Right lobe of liver (tissue), 6 donors: ENCODE results near the gene MAPK8IP3. TPM values are rescaled to one million over a fixed set of nuclear protein-coding genes. Genes with fewer than 3 reads are reported as not detected.

Source experiments
- ATAC-seq, 4 donors: fragments of 200-7000 bp; cut with Tn5 transposase; one replicate each; pipeline ENCODE4 v1.9.1; 2020; ENCODE audit warnings: mild to moderate bottlenecking in 4 of 4, moderate library complexity in 4 of 4
- DNase-seq, 3 donors: peaks; one replicate each; pipeline ENCODE4 v3.0.0-alpha.2; 2020
- H3K27ac ChIP-seq, 3 donors: fragments of 200-600 bp; one replicate each; pipeline ENCODE4 v1.8.0; 2022
- H3K27me3 ChIP-seq, 2 donors: fragments of 200-600 bp; one replicate each; pipeline ENCODE4 v1.8.0; 2022
- H3K36me3 ChIP-seq, 4 donors: fragments of 200-600 bp; sonication (generic) in 1 of 4; one replicate each; pipeline versions ENCODE4 v1.5.1 to v1.8.0; 2017 to 2022; ENCODE audit warnings: control low read depth in 1 of 4
- H3K4me1 ChIP-seq, 4 donors: fragments of 200-600 bp; sonication (generic) in 1 of 4; one replicate each; pipeline versions ENCODE4 v1.5.1 to v1.8.0; 2017 to 2022; ENCODE audit warnings: control low read depth in 1 of 4
- H3K4me3 ChIP-seq, 3 donors: fragments of 200-600 bp; one replicate each; pipeline ENCODE4 v1.8.0; 2022
- H3K9me3 ChIP-seq, 4 donors: fragments of 200-600 bp; sonication (generic) in 1 of 4; one replicate each; pipeline versions ENCODE4 v1.5.1 to v1.8.0; 2017 to 2022; ENCODE audit warnings: control low read depth in 1 of 4
- POLR2A ChIP-seq: fragments of 450-650 bp; IDR thresholded peaks from one replicate; pipeline ENCODE4 v1.6.1; 2017; ENCODE audit warnings: antibody characterized with exemption, mild to moderate bottlenecking
- WGBS: methylation state at CpG from one replicate; pipeline ENCODE4 v1.1.6; 2018; ENCODE audit warnings: low coverage, low lambda C conversion rate; ENCODE audit not compliant: insufficient coverage; ENCODE audit errors: missing lambda C conversion rate; 5-methylcytosine and 5-hydroxymethylcytosine counted together
- intact Hi-C, 2 donors: fragments of 100-400 bp; cut with DNase I; formaldehyde crosslinking; loops; one replicate each; pipeline versions ENCODE4 v1.11.2 to v1.14.1; 2022
- total RNA-seq, 6 experiments: library from RNA; depleted of rRNA in 2 of 6; stranded (reverse); fragments of >200 nt in 2 of 6; fragmentation: NEBNext Ultra II Directional in 3 of 6; extraction: Animal tissue kit (Norgen Biotek cat#: 25700) in 3 of 6; gene quantifications; one replicate each; pipeline versions ENCODE4 v1.1.0 to v1.2.4, GENCODE V29; 2016 to 2023
- TF ChIP-seq, protein P1 (sequence below), 4 donors: fragments of 200-600 bp in 3 of 4; fragments of 450-650 bp in 1 of 4; IDR thresholded peaks; one replicate each; pipeline versions ENCODE4 v1.5.1 to v1.8.0; 2016 to 2022; ENCODE audit warnings: antibody characterized with exemption in 4 of 4, mild to moderate bottlenecking in 2 of 4
- donor health status: DM: no; HTN: yes; CAD: no.
- donor health status: DM: no; HTN: no; CAD: no.
- donor health status: DM: no; HTN: no; CAD: no.
- donor health status: DM: no; HTN: yes; CAD: no.
- donor health status: DM: no; HTN: yes; CAD: no.

MAPK8IP3 gene
- total RNA-seq, 6 experiments from 2014 or later: 8.7 to 37.3 (median 23.0) TPM

DNA sequence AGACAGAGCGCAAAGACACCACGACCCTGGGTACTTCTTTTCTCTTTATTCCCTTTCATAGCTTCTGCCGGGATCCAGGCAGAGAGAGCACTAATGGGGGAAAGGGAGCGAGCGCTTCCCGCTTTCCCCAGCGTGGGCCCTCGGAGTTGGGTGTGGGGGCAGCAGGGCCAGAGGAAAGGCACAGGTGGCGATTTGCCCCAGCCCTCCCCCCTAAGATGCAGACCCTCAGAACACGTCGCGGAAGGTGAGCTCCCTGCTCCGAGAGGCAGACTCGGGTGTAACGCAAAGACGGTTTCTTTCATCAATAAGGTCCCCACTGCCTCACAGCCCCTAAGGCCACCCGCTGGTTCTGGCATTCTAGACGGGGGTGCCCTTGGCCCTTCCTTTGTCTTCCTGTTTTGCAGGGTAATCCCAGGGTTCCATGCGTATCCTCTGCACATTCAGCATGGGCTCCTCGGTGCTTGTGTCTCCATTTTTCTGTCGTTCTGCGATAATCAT lies 65.9 kb downstream of the MAPK8IP3 start:
- H3K27me3 ChIP-seq: no peaks in the 10 kb centered on the region

DNA sequence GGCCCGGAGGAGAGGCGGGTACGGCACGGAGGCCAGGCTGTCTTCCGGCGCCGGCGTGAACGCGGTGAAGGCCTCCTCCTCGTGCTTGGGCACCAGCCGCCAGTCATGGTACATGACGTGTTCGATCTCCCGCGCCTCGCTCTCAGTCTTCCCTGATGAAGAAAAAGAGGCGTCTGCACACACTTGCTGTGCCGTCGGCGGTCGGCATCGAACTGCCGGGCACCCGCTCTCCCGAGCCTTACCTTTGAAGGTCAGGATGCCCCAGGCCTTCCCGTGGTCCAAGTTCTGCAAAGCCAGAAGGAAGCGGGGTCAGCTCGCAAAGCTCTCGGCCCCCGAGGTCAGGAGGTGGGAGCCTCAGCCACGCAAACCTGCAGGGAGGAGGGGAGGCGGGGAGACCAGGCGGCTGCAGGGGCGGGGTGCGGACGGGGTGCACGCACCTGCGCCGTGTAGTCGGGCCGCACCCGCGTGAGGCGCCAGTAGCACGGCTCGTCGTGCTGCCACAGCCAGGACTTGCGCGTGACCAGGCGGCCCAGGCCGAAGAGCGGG lies 66.4 kb downstream of the MAPK8IP3 start, which contains the start of gene EME2:
EME2 (plus strand) TSS at position 449 of the 546 bp plus-strand sequence. CDS start 418 bp downstream, outside the sequence.
- peaks cover 0 to 18% (median 2%) of the 10 kb centered on the region in 4 donors for H3K36me3 ChIP-seq
- H3K9me3 ChIP-seq: no peaks in the 10 kb centered on the region
- TF ChIP-seq, protein P1, sequence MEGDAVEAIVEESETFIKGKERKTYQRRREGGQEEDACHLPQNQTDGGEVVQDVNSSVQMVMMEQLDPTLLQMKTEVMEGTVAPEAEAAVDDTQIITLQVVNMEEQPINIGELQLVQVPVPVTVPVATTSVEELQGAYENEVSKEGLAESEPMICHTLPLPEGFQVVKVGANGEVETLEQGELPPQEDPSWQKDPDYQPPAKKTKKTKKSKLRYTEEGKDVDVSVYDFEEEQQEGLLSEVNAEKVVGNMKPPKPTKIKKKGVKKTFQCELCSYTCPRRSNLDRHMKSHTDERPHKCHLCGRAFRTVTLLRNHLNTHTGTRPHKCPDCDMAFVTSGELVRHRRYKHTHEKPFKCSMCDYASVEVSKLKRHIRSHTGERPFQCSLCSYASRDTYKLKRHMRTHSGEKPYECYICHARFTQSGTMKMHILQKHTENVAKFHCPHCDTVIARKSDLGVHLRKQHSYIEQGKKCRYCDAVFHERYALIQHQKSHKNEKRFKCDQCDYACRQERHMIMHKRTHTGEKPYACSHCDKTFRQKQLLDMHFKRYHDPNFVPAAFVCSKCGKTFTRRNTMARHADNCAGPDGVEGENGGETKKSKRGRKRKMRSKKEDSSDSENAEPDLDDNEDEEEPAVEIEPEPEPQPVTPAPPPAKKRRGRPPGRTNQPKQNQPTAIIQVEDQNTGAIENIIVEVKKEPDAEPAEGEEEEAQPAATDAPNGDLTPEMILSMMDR (IDR thresholded peaks at IDR 0.05): no peak
- no peak for TF ChIP-seq POLR2A
- DNase-seq: no peak
- ATAC-seq: peak; percentile 0 to 7 (median 2)
- intact Hi-C loops: no loop called here
- peak within 1 kb of the TSS; percentile 94 to 100 (median 98) for H3K4me3 ChIP-seq
- WGBS: under 1% methylated on average over 15 of the region's 53 CpGs
- no peaks in the 10 kb centered on the region for H3K27me3 ChIP-seq
- H3K4me1 ChIP-seq: peaks cover 0 to 22% (median 6%) of the 10 kb centered on the region in 4 donors
- peak within 1 kb of the TSS; percentile 81 to 93 (median 84) for H3K27ac ChIP-seq

More for the DNA sequence above, 65.9 kb downstream of the MAPK8IP3 start:
- no peaks in the 10 kb centered on the region for H3K9me3 ChIP-seq
- H3K4me1 ChIP-seq: peaks cover 0 to 22% (median 6%) of the 10 kb centered on the region in 4 donors
- intact Hi-C loops: no loop called here
- DNase-seq: no peak
- no peak for TF ChIP-seq POLR2A
- TF ChIP-seq, protein P1 (IDR thresholded peaks at IDR 0.05): no peak
- H3K27ac ChIP-seq: peak overlapping the region; percentile 15 to 93 (median 53)
- ATAC-seq: no peak
- H3K4me3 ChIP-seq: peak overlapping the region; percentile 94 to 100 (median 98)
- peaks cover 0 to 12% (median under 1%) of the 10 kb centered on the region in 4 donors for H3K36me3 ChIP-seq
- 13% methylated on average over 8 of the region's 22 CpGs for WGBS

DNA sequence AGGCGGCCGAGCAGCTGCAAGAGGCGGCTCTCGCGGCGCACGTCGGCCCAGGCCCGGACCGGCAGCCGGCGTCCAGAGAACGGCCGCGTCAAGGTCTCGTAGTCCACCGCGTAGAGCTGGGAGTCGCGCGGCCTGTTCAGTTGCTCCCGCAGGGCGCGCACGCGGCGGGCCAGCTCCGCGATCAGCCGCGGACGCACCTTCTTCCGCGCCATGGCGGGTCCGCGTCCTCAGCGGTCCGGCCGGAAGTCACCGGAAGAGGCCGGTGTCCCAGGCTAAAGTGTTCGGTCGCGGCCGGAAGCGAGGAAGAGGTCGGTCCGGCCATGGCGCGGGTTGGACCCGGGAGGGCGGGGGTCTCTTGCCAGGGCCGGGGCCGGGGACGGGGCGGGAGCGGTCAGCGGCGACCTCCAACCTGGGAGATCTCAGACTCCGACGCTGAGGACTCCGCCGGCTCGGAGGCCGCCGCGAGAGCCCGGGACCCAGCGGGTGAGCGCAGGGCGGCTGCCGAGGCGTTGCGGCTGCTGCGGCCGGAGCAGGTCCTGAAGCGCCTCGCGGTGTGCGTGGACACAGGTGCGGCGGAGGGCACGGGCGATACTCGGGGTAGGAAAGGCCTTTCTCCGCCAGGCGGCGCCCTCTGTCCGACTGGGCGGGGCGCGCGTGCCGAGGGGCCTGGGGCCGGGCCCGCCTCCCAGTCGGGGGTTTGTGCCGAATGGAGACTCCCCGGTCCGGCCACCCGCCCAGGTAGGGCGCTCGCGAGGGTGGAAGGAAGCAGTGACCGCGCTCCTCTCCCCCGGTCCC lies 67.1 kb downstream of the MAPK8IP3 start, which contains the start of gene MRPS34:
MRPS34 (minus strand) TSS at position 227 of the 795 bp plus-strand sequence; CDS start at position 212, 15 bp downstream.
- ATAC-seq (peak; percentile 60 to 77 (median 69)), DNase-seq (peak; percentile 87)
- peak within 1 kb of the TSS; percentile 81 to 93 (median 84) for H3K27ac ChIP-seq
- no peaks in the 10 kb centered on the region for H3K9me3 ChIP-seq
- H3K27me3 ChIP-seq: no peaks in the 10 kb centered on the region
- peaks cover 0 to 22% (median 6%) of the 10 kb centered on the region in 4 donors for H3K4me1 ChIP-seq
- intact Hi-C loops: no loop called here
- H3K4me3 ChIP-seq: peak within 1 kb of the TSS; percentile 94 to 100 (median 98)
- TF ChIP-seq, protein P1 (IDR thresholded peaks at IDR 0.05): peak; percentile 70 to 90 (median 79)
- TF ChIP-seq POLR2A: peak; percentile 51
- 0% methylated on average over 3 of the region's 108 CpGs for WGBS
- peaks cover 0 to 22% (median 2%) of the 10 kb centered on the region in 4 donors for H3K36me3 ChIP-seq

DNA sequence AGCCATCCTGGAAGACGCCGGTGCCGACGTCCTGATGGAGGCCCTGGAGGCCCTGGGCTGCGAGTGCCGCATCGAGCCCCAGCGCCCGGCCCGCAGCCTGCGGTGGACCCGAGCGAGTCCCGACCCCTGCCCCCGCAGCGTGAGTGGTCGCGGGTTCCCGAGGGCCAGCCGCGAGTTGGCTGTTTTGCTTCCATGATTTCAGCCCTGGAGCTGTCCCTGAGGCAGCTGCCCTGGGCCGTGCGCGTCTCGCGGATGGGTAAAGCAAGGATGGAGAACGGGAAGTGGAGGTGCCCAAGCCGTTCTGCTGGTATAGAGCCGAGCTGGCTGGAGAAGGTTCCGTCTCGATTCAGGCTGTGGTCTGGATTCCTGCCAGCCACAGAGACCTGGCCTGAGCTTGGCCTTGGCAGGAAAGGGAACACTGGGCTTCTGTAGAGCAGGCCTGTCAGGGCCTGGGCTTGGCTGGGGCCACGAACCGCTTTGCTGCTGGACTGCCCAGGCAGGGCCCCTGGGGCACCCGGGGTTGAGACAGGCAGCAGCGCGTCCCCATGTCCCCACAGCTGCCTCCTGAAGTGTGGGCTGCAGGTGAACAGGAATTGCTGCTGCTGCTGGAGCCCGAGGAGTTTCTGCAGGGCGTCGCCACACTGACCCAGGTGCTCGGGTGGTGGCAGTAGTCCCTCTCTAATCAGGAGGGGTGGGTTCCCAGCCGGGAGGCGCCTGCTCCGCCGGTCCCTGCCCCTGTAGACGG lies 67.9 kb downstream of the MAPK8IP3 start:
- TF ChIP-seq, protein P1 (IDR thresholded peaks at IDR 0.05): peak in 1 of 4 donors; percentile 3
- no peak for TF ChIP-seq POLR2A
- no peaks in the 10 kb centered on the region for H3K27me3 ChIP-seq
- peaks cover 0 to 22% (median 2%) of the 10 kb centered on the region in 4 donors for H3K36me3 ChIP-seq
- H3K4me1 ChIP-seq: peaks cover 0 to 22% (median 6%) of the 10 kb centered on the region in 4 donors
- 0% methylated on average over 2 of the region's 45 CpGs for WGBS
- peak in 1 of 4 donors; percentile 3 for ATAC-seq
- intact Hi-C loops: no loop called here
- H3K4me3 ChIP-seq: peak overlapping the region; percentile 94 to 100 (median 98)
- DNase-seq: peak in 2 of 3 donors; percentile 55 to 77
- H3K9me3 ChIP-seq: no peaks in the 10 kb centered on the region
- H3K27ac ChIP-seq: peak overlapping the region; percentile 81 to 93 (median 84)
